Hepatocyte (in vitro differentiated cells): ENCODE measurements around the gene UBE2O.

Source experiments
- EZH2 ChIP-seq: fragments of 200-600 bp; sonication (generic); IDR thresholded peaks from 2 replicates; pipeline ENCODE4 v1.6.1; 2016; ENCODE audit warnings: antibody characterized with exemption, mild to moderate bottlenecking, borderline replicate concordance
- TF ChIP-seq, protein P1 (sequence below): fragments of 200-600 bp; sonication (generic); IDR thresholded peaks from 2 replicates; pipeline ENCODE4 v1.5.1; 2016; ENCODE audit warnings: antibody characterized with exemption, mild to moderate bottlenecking; ENCODE audit not compliant: poor library complexity

DNA sequence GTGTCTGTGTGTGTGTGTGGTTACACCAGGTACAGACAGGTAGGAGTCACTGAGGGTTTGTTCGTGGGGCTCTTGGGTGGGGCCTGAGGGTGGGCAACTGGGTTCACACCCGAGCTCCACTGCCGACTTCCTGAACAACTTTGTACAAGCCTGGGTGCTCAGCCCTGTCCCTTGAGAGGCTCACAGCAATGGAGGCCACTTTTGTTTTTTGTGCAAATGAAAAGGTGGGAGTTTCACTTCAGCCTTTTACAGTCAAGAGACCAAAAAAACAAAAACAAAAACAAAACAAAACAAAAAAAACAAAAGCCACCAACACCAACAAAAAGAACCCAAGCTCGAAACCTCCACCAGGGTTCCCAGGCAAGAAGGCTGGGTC is 45.9 kb upstream of the UBE2O start:
- TF ChIP-seq, protein P1, sequence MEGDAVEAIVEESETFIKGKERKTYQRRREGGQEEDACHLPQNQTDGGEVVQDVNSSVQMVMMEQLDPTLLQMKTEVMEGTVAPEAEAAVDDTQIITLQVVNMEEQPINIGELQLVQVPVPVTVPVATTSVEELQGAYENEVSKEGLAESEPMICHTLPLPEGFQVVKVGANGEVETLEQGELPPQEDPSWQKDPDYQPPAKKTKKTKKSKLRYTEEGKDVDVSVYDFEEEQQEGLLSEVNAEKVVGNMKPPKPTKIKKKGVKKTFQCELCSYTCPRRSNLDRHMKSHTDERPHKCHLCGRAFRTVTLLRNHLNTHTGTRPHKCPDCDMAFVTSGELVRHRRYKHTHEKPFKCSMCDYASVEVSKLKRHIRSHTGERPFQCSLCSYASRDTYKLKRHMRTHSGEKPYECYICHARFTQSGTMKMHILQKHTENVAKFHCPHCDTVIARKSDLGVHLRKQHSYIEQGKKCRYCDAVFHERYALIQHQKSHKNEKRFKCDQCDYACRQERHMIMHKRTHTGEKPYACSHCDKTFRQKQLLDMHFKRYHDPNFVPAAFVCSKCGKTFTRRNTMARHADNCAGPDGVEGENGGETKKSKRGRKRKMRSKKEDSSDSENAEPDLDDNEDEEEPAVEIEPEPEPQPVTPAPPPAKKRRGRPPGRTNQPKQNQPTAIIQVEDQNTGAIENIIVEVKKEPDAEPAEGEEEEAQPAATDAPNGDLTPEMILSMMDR, result no peak
- TF ChIP-seq EZH2, result no peak
